SK-N-SH (cell line): ENCODE results near the gene PSMD1. TPM values are rescaled to one million over a fixed set of nuclear protein-coding genes. Genes with fewer than 3 reads are reported as not detected.

ENCODE experiments used
- CTCF ChIA-PET: fragments of 300-600, 350-600 bp; formaldehyde crosslinking; extraction: SDS; loops from one replicate; lab custom pipeline; 2021; lab: Yijun Ruan, JAX
- POLR2A ChIA-PET: fragments of 350-600 bp; sonication (Branson Sonifier 250); formaldehyde crosslinking; extraction: SDS; loops from one replicate; lab custom pipeline; 2020; ENCODE audit warnings: antibody characterized with exemption, inconsistent platforms; lab: Yijun Ruan, JAX
- DNase-seq: peaks from one replicate; pipeline ENCODE4 v3.0.0; 2012
- H2AFZ ChIP-seq: fragments of 200-600 bp; sonication (generic); 2 replicates; pipeline ENCODE4 v1.8.1; 2016; ENCODE audit warnings: antibody characterized with exemption, mild to moderate bottlenecking, low read depth
- H3F3A ChIP-seq: fragments of 200-600 bp; sonication (generic); replicated peaks from 2 replicates; pipeline ENCODE3; 2016; ENCODE audit warnings: antibody characterized with exemption, mild to moderate bottlenecking; ENCODE audit not compliant: insufficient read depth
- H3K27ac ChIP-seq, 2 experiments: fragments of 200-500 bp in 1 of 2; fragments of 200-600 bp in 1 of 2; sonication (Bioruptor generic) in 1 of 2; sonication (generic), shearing (Covaris generic) in 1 of 2; 2 replicates each; pipeline versions ENCODE4 v1.5.1 to v1.6.1; 2014 to 2016; ENCODE audit warnings: low read depth in 2 of 2, inconsistent platforms in 1 of 2, low read length in 1 of 2, mild to moderate bottlenecking in 1 of 2, mixed read lengths in 1 of 2
- H3K27me3 ChIP-seq: fragments of 200-600 bp; sonication (generic), shearing (Covaris generic); 2 replicates; pipeline ENCODE4 v1.6.1; 2016; ENCODE audit warnings: mixed run types; ENCODE audit not compliant: insufficient read depth
- H3K36me3 ChIP-seq, 2 experiments: fragments of 200-500 bp in 1 of 2; fragments of 200-600 bp in 1 of 2; sonication (Bioruptor generic) in 1 of 2; sonication (generic) in 1 of 2; replicated peaks in 1 of 2; 2 replicates each; pipeline versions ENCODE3 to v1.5.1; 2014 to 2016; ENCODE audit warnings: low read length in 1 of 2, mild to moderate bottlenecking in 1 of 2; ENCODE audit not compliant: insufficient read depth in 2 of 2, control insufficient read depth in 1 of 2
- H3K4me1 ChIP-seq, 2 experiments: fragments of 200-500 bp in 1 of 2; fragments of 200-600 bp in 1 of 2; sonication (Bioruptor generic) in 1 of 2; sonication (generic), shearing (Covaris generic) in 1 of 2; 2 replicates each; pipeline versions ENCODE4 v1.5.1 to v1.6.1; 2014 to 2016; ENCODE audit warnings: low read depth in 1 of 2, low read length in 1 of 2, mixed run types in 1 of 2; ENCODE audit not compliant: insufficient read depth in 2 of 2, control insufficient read depth in 1 of 2
- H3K4me2 ChIP-seq: fragments of 200-600 bp; sonication (generic), shearing (Covaris generic); 2 replicates; pipeline ENCODE4 v1.6.1; 2017; ENCODE audit warnings: mixed run types
- H3K4me3 ChIP-seq, 2 experiments: fragments of 200-500 bp in 1 of 2; fragments of 200-600 bp in 1 of 2; sonication (Bioruptor generic) in 1 of 2; sonication (generic), shearing (Covaris generic) in 1 of 2; 2 replicates each; pipeline versions ENCODE4 v1.5.1 to v1.8.1; 2014 to 2016; ENCODE audit warnings: low read depth in 2 of 2, inconsistent platforms in 1 of 2, low read length in 1 of 2, mild to moderate bottlenecking in 1 of 2, mixed read lengths in 1 of 2, moderate library complexity in 1 of 2
- H3K79me2 ChIP-seq: fragments of 200-600 bp; sonication (generic); 2 replicates; pipeline ENCODE4 v1.8.1; 2017; ENCODE audit warnings: mild to moderate bottlenecking; ENCODE audit not compliant: insufficient read depth
- H3K9ac ChIP-seq: fragments of 200-600 bp; sonication (generic); 2 replicates; pipeline ENCODE4 v1.6.1; 2017; ENCODE audit warnings: mixed run types
- H3K9me2 ChIP-seq: fragments of 200-600 bp; sonication (generic); 2 replicates; pipeline ENCODE4 v1.6.1; 2017; ENCODE audit warnings: mixed run types
- H3K9me3 ChIP-seq: fragments of 200-600 bp; sonication (generic); 2 replicates; pipeline ENCODE4 v1.6.1; 2017; ENCODE audit warnings: mixed run types, mild to moderate bottlenecking, moderate library complexity
- H4K20me1 ChIP-seq: fragments of 200-600 bp; sonication (generic); 2 replicates; pipeline ENCODE4 v1.6.1; 2017; ENCODE audit warnings: mild to moderate bottlenecking, mixed run types; ENCODE audit not compliant: insufficient read depth
- CHD2 ChIP-seq: fragments of 150-350 bp; IDR thresholded peaks from 2 replicates; pipeline ENCODE4 v1.6.1; 2018; ENCODE audit warnings: low read length; ENCODE audit not compliant: partially characterized antibody
- ELF1 ChIP-seq: IDR thresholded peaks from 2 replicates; pipeline ENCODE4 v1.4.0; 2012
- EZH2phosphoT487 ChIP-seq: fragments of 200-600 bp; sonication (generic); IDR thresholded peaks from 2 replicates; pipeline ENCODE4 v1.6.1; 2017; ENCODE audit warnings: low read depth, mixed run types, mild to moderate bottlenecking, antibody characterized with exemption, moderate library complexity, borderline replicate concordance
- FOXJ3 ChIP-seq: sonication (generic); formaldehyde crosslinking; IDR thresholded peaks from 2 replicates; pipeline ENCODE4 v1.5.1; 2020; ENCODE audit warnings: mild to moderate bottlenecking, missing genetic modification reagents
- FOXM1 ChIP-seq: IDR thresholded peaks from 2 replicates; pipeline ENCODE4 v1.4.0; 2012; ENCODE audit warnings: low read depth, mild to moderate bottlenecking
- JUND ChIP-seq: IDR thresholded peaks from 2 replicates; pipeline ENCODE4 v1.4.0; 2012
- MAX ChIP-seq: IDR thresholded peaks from 2 replicates; pipeline ENCODE4 v1.4.0; 2012; ENCODE audit warnings: low read depth
- MEF2A ChIP-seq: IDR thresholded peaks from 2 replicates; pipeline ENCODE4 v1.4.0; 2012; ENCODE audit warnings: low read depth, borderline replicate concordance
- PBX3 ChIP-seq: IDR thresholded peaks from 2 replicates; pipeline ENCODE4; 2012
- RAD21 ChIP-seq: IDR thresholded peaks from 2 replicates; pipeline ENCODE4 v1.6.1; 2012; ENCODE audit warnings: mild to moderate bottlenecking, low read length
- RCOR1 ChIP-seq: fragments of 150-350 bp; IDR thresholded peaks from 2 replicates; pipeline ENCODE4 v1.6.1; 2017; ENCODE audit warnings: antibody characterized with exemption, low read length
- SMC3 ChIP-seq: IDR thresholded peaks from 2 replicates; pipeline ENCODE4 v1.6.1; 2012; ENCODE audit warnings: low read depth, low read length, improper control_type of control experiment
- TCF12 ChIP-seq: IDR thresholded peaks from 2 replicates; pipeline ENCODE4 v1.4.0; 2012
- YY1 ChIP-seq: IDR thresholded peaks from 2 replicates; pipeline ENCODE4 v1.4.0; 2012; ENCODE audit warnings: low read depth, mild to moderate bottlenecking
- ZBTB33 ChIP-seq: IDR thresholded peaks from 2 replicates; pipeline ENCODE4 v1.4.0; 2012; ENCODE audit warnings: low read depth, borderline replicate concordance
- WGBS: methylation state at CpG from one replicate; pipeline ENCODE4 v1.1.6; 2017; ENCODE audit warnings: low lambda C conversion rate; 5-methylcytosine and 5-hydroxymethylcytosine counted together
- polyA plus RNA-seq, 3 experiments: library from polyadenylated mRNA; depleted of rRNA; stranded (reverse); fragments of >200 nt; gene quantifications; 2 replicates each; pipeline ENCODE4 v1.2.3, GENCODE V29; 2012

Gene PSMD1
- polyA plus RNA-seq, 1 of the 3 experiments (the other 2 are of a cell fraction): 92.3 TPM

- TF ChIP-seq RCOR1 (no peak), CHD2 (no peak), FOXJ3 (CRISPR knock-in tag) (no peak), JUND (peak; percentile 64), RAD21 (no peak), ZBTB33 (no peak), YY1 (no peak), PBX3 (peak; percentile 37; the same call in 1 of the 2 replicates), FOXM1 (no peak), TCF12 (peak; percentile 50), ELF1 (no peak), MAX (no peak)
Measured at GRCh38 chr2:231200805-231201474, 144.3 kb downstream of the PSMD1 start (continued).

GRCh38 chr2:231201475-231201814, 144.8 kb downstream of the PSMD1 start:
- Histone ChIP-seq H3K4me1 (peaks cover 10 to 17% of the 10 kb centered on the region in 2 experiments; a peak in 2 of 4 replicates), H3F3A (peaks cover 4% of the 10 kb centered on the region), H3K4me3 (no peak overlapping the region), H3K9ac (no peak overlapping the region), H4K20me1 (no peaks in the 10 kb centered on the region; the same call in 1 of the 2 replicates), H3K9me3 (no peaks in the 10 kb centered on the region), H3K36me3 (no peaks in the 10 kb centered on the region), H3K27ac (no peak overlapping the region), H2AFZ (no peak overlapping the region), H3K27me3 (no peaks in the 10 kb centered on the region), H3K79me2 (peaks cover 49% of the 10 kb centered on the region), H3K9me2 (no peaks in the 10 kb centered on the region), H3K4me2 (0 out of 2 replicates have a peak overlapping the region, but pooled peaks have one; percentile 21)
- ChIA-PET POLR2A (no interaction called here), CTCF (interaction anchor here (0.5 to 2.6 kb wide), 9 partner anchors 9 to 487 kb away, joined by 3 to 12 read pairs (median 4); no protein-coding TSS in a partner anchor)
- TF ChIP-seq FOXM1 (no peak), ELF1 (no peak), CHD2 (no peak), ZBTB33 (no peak), MEF2A (no peak), SMC3 (no peak), TCF12 (no peak), FOXJ3 (CRISPR knock-in tag) (no peak), EZH2phosphoT487 (no peak), YY1 (no peak)
- WGBS: 83% methylated on average over 4 of the region's 4 CpGs
- DNase-seq: no peak
